ENCODE measurements around the gene NUP160.

GRCh38 chr11:47848700-47849155 is 578 bp upstream of the NUP160 start:
- TF ChIP-seq, protein P1, sequence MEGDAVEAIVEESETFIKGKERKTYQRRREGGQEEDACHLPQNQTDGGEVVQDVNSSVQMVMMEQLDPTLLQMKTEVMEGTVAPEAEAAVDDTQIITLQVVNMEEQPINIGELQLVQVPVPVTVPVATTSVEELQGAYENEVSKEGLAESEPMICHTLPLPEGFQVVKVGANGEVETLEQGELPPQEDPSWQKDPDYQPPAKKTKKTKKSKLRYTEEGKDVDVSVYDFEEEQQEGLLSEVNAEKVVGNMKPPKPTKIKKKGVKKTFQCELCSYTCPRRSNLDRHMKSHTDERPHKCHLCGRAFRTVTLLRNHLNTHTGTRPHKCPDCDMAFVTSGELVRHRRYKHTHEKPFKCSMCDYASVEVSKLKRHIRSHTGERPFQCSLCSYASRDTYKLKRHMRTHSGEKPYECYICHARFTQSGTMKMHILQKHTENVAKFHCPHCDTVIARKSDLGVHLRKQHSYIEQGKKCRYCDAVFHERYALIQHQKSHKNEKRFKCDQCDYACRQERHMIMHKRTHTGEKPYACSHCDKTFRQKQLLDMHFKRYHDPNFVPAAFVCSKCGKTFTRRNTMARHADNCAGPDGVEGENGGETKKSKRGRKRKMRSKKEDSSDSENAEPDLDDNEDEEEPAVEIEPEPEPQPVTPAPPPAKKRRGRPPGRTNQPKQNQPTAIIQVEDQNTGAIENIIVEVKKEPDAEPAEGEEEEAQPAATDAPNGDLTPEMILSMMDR (conservative IDR thresholded peaks at IDR 0.05) = no peak
- TF ChIP-seq ZFX (IDR thresholded peaks at IDR 0.05) = peak; percentile 8; the same call in 1 of the 2 replicates

Measured in C4-2B (cell line).